GM12878 (cell line): ENCODE results near the gene MRAP2. TPM values are rescaled to one million over a fixed set of nuclear protein-coding genes. Genes with fewer than 3 reads are reported as not detected.

Experiments used
- ATAC-seq: fragments of 200-7000 bp; cut with Tn5 transposase; 3 replicates; pipeline ENCODE4 v1.9.1; 2020; ENCODE audit warnings: mild to moderate bottlenecking, moderate library complexity
- BruUV-seq: library from RNA; stranded (reverse); fragments of 400-500 nt; replicated peaks from 2 replicates; lab custom pipeline; 2021; lab: Mats Ljungman, UMichigan
- CTCF ChIA-PET: fragments of 300-600 bp; sonication (Branson Sonifier 250); formaldehyde crosslinking; extraction: SDS; loops from one replicate; lab custom pipeline; 2021; ENCODE audit warnings: inconsistent platforms; lab: Yijun Ruan, JAX
- POLR2A ChIA-PET: fragments of 350-600 bp; formaldehyde crosslinking; extraction: SDS; loops from one replicate; lab custom pipeline; 2021; ENCODE audit warnings: inconsistent platforms; lab: Charles Lee
- RAD21 ChIA-PET: fragments of 300-600 bp; sonication (Branson Sonifier 250); formaldehyde crosslinking; loops from one replicate; lab custom pipeline; 2023; ENCODE audit warnings: antibody characterized with exemption; ENCODE audit not compliant: unreplicated experiment; lab: Charles Lee
- SMC1A ChIA-PET: fragments of 300-600 bp; sonication (Branson Sonifier 250); formaldehyde crosslinking; loops from one replicate; lab custom pipeline; 2023; ENCODE audit not compliant: unreplicated experiment, uncharacterized antibody; lab: Charles Lee
- DNase-seq: peaks from one replicate; pipeline ENCODE4 v3.0.0-alpha.2; 2011; ENCODE audit warnings: low read depth, low spot score
- FAIRE-seq: peaks from 3 replicates; lab custom pipeline; 2011; peaks lifted over from hg19 to GRCh38; lab: Jason Lieb, UNC
- H2AFZ ChIP-seq: 2 replicates; pipeline ENCODE4 v1.6.0; 2011; ENCODE audit warnings: low read depth, low read length, control low read depth; ENCODE audit not compliant: control insufficient read depth
- H3K27ac ChIP-seq: 2 replicates; pipeline ENCODE4 v1.5.1; 2011; ENCODE audit warnings: control low read depth; ENCODE audit not compliant: control insufficient read depth, insufficient read depth
- H3K27me3 ChIP-seq, 2 experiments: replicated peaks in 1 of 2; 2 replicates each; pipeline versions ENCODE4 v1.6.0 to v1.6.1; 2011; ENCODE audit warnings: low read length in 1 of 2; ENCODE audit not compliant: control insufficient read depth in 2 of 2, insufficient read depth in 2 of 2
- H3K36me3 ChIP-seq, 2 experiments: 2 replicates each; pipeline ENCODE4 v1.5.1; 2011; ENCODE audit warnings: low read length in 1 of 2; ENCODE audit not compliant: control insufficient read depth in 2 of 2, insufficient read depth in 2 of 2
- H3K4me1 ChIP-seq: 2 replicates; pipeline ENCODE4 v1.6.1; 2011; ENCODE audit warnings: mild to moderate bottlenecking, low read length, moderate library complexity, mixed read lengths; ENCODE audit not compliant: control insufficient read depth, insufficient read depth
- H3K4me2 ChIP-seq: 2 replicates; pipeline ENCODE4 v1.6.0; 2011; ENCODE audit warnings: control low read depth; ENCODE audit not compliant: control insufficient read depth, insufficient read depth
- H3K4me3 ChIP-seq: fragments of 200-600 bp; sonication (generic); 2 replicates; pipeline ENCODE4 v1.5.1; 2016
- H3K79me2 ChIP-seq: 2 replicates; pipeline ENCODE4 v1.6.0; 2011; ENCODE audit warnings: low read length; ENCODE audit not compliant: control insufficient read depth, insufficient read depth
- H3K9ac ChIP-seq: 2 replicates; pipeline ENCODE4 v1.8.0; 2011; ENCODE audit warnings: low read length, control low read depth, mixed read lengths; ENCODE audit not compliant: control insufficient read depth, insufficient read depth
- H3K9me3 ChIP-seq: replicated peaks from 3 replicates; pipeline ENCODE4 v1.5.1; 2011; ENCODE audit warnings: mild to moderate bottlenecking, low read length; ENCODE audit not compliant: control insufficient read depth, insufficient read depth
- H4K20me1 ChIP-seq: 2 replicates; pipeline ENCODE4 v1.6.0; 2011; ENCODE audit not compliant: control insufficient read depth, insufficient read depth
- CHD1 ChIP-seq: IDR thresholded peaks from 2 replicates; pipeline ENCODE4 v1.6.1; 2012; ENCODE audit warnings: low read depth, low read length, improper control_type of control experiment
- DPF2 ChIP-seq: fragments of 450-650 bp; IDR thresholded peaks from 2 replicates; pipeline ENCODE4 v1.6.1; 2017; ENCODE audit warnings: mild to moderate bottlenecking
- EGR1 ChIP-seq, 2 experiments: IDR thresholded peaks; 1 replicate in 1 of 2; 2 replicates in 1 of 2; pipeline ENCODE4 v1.6.1; 2011 to 2012; ENCODE audit warnings: low read depth in 2 of 2, low read length in 2 of 2, borderline replicate concordance in 1 of 2, mild to moderate bottlenecking in 1 of 2, moderate library complexity in 1 of 2
- MEF2A ChIP-seq: IDR thresholded peaks from 2 replicates; pipeline ENCODE4 v1.6.1; 2011; ENCODE audit warnings: low read depth, mild to moderate bottlenecking, low read length, moderate library complexity; ENCODE audit not compliant: insufficient read depth
- MTA3 ChIP-seq: IDR thresholded peaks from 2 replicates; pipeline ENCODE4 v1.6.1; 2012; ENCODE audit warnings: low read length, inconsistent platforms, borderline replicate concordance
- MXI1 ChIP-seq: fragments of 150-350 bp; IDR thresholded peaks from 2 replicates; pipeline ENCODE4 v1.6.1; 2011; ENCODE audit warnings: low read depth, mild to moderate bottlenecking, inconsistent platforms, low read length, improper control_type of control experiment
- NR2F1 ChIP-seq: fragments of 450-650 bp; conservative IDR thresholded peaks from 2 replicates; pipeline ENCODE4 v1.6.1; 2017; ENCODE audit warnings: mild to moderate bottlenecking
- PML ChIP-seq: IDR thresholded peaks from 2 replicates; pipeline ENCODE4 v1.6.1; 2012; ENCODE audit warnings: low read length, inconsistent platforms
- RAD21 ChIP-seq: IDR thresholded peaks from 2 replicates; pipeline ENCODE4 v1.6.1; 2011; ENCODE audit warnings: mild to moderate bottlenecking, low read depth, low read length, moderate library complexity; ENCODE audit not compliant: insufficient read depth
- SIX5 ChIP-seq: IDR thresholded peaks from 2 replicates; pipeline ENCODE4 v1.6.1; 2011; ENCODE audit warnings: mild to moderate bottlenecking, low read depth, low read length, moderate library complexity; ENCODE audit not compliant: severe bottlenecking
- TBL1XR1 ChIP-seq: IDR thresholded peaks from 2 replicates; pipeline ENCODE4 v1.6.1; 2012; ENCODE audit warnings: low read depth, low read length, improper control_type of control experiment
- ZNF274 ChIP-seq: IDR thresholded peaks from one replicate; pipeline ENCODE4 v1.8.0; 2011; ENCODE audit not compliant: insufficient read length, insufficient read depth
- ZSCAN29 ChIP-seq: fragments of 450-650 bp; IDR thresholded peaks from 2 replicates; pipeline ENCODE4 v1.6.1; 2017; ENCODE audit warnings: mild to moderate bottlenecking, moderate library complexity
- WGBS: methylation state at CpG from one replicate; pipeline ENCODE4 v1.1.6; 2016; ENCODE audit warnings: low lambda C conversion rate; ENCODE audit not compliant: insufficient replicate concordance, insufficient coverage; ENCODE audit errors: missing lambda C conversion rate; 5-methylcytosine and 5-hydroxymethylcytosine counted together
- in situ Hi-C: fragments of 300-500 bp; cut with MboI; formaldehyde crosslinking; loops from 9 replicates; pipeline ENCODE4 v1.14.3; 2018; ENCODE audit warnings: mixed read lengths
- intact Hi-C: fragments of 100-400 bp; cut with micrococcal nuclease; formaldehyde crosslinking; loops from one replicate; pipeline ENCODE4 v1.14.2; 2022; ENCODE audit not compliant: unreplicated experiment
- polyA plus RNA-seq, 11 experiments: library from polyadenylated mRNA; depleted of rRNA in 4 of 11; unstranded in 6 of 11; stranded (reverse) in 5 of 11; fragments of >200 nt; fragmentation: Nextera tagmentation in 4 of 11; fragmentation: Illumina TruSeq in 1 of 11; extraction: Ambion mirVana in 4 of 11; extraction: Trizol in 1 of 11; gene quantifications; 1 replicate in 1 of 11; 2 replicates in 10 of 11; pipeline versions ENCODE4 v1.2.1 to v1.2.3, GENCODE V29; 2011 to 2016; ENCODE audit warnings: inconsistent platforms in 2 of 11, missing spikeins in 2 of 11, low read depth in 1 of 11
- total RNA-seq, 4 experiments: library from RNA; depleted of rRNA in 3 of 4; stranded (reverse); fragments of >200 nt in 3 of 4; fragmentation: Illumina TruSeq in 1 of 4; extraction: Trizol in 1 of 4; gene quantifications; 2 replicates each; pipeline versions ENCODE4 v1.2.1 to v1.2.3, GENCODE V29; 2013 to 2021
- TF ChIP-seq, protein P1 (sequence below): IDR thresholded peaks from 2 replicates; pipeline ENCODE4 v1.6.1; 2011; ENCODE audit warnings: low read depth, low read length, improper control_type of control experiment, borderline replicate concordance
- TF ChIP-seq, protein P2 (sequence below): fragments of 450-650 bp; IDR thresholded peaks from 2 replicates; pipeline ENCODE4 v1.6.1; 2018; ENCODE audit warnings: mild to moderate bottlenecking, low read depth, moderate library complexity; ENCODE audit not compliant: partially characterized antibody
- TF ChIP-seq, protein P3 (sequence below): fragments of 450-650 bp; IDR thresholded peaks from 2 replicates; pipeline ENCODE4 v1.6.1; 2017; ENCODE audit warnings: mild to moderate bottlenecking, moderate library complexity

Gene MRAP2
- total and polyA plus RNA-seq, 10 of the 15 experiments (the other 5 are each of a cell fraction or from before 2014, with no cell fraction given): not detected

DNA sequence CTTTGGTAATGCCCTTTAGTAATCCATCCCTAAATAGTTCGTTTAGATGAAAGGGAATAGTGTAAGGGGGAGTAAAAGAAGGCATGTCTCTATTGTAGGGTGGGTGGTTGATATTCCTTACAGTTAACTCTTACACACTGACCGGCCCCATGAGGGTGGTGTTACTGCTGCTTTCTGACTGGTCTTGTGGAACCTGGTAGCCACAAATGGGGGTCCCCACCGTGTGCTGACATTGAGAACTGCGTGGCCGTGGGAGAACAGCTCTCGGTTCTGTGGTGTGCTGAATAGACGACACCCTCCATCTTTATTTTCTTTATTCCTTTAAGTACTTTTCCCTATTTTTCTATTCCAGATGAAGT is 19.3 kb downstream of the MRAP2 start:
- no peak overlapping the region for H3K4me2 ChIP-seq
- H3K27me3 ChIP-seq: no peaks in the 10 kb centered on the region
- no TSS peak for BruUV-seq
- TF ChIP-seq MTA3: no peak
- TF ChIP-seq, protein P1, sequence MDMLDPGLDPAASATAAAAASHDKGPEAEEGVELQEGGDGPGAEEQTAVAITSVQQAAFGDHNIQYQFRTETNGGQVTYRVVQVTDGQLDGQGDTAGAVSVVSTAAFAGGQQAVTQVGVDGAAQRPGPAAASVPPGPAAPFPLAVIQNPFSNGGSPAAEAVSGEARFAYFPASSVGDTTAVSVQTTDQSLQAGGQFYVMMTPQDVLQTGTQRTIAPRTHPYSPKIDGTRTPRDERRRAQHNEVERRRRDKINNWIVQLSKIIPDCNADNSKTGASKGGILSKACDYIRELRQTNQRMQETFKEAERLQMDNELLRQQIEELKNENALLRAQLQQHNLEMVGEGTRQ: no peak
- no peak for TF ChIP-seq CHD1
- TF ChIP-seq DPF2: no peak
- TF ChIP-seq RAD21: no peak
- no peak for TF ChIP-seq SIX5
- TF ChIP-seq, protein P2, sequence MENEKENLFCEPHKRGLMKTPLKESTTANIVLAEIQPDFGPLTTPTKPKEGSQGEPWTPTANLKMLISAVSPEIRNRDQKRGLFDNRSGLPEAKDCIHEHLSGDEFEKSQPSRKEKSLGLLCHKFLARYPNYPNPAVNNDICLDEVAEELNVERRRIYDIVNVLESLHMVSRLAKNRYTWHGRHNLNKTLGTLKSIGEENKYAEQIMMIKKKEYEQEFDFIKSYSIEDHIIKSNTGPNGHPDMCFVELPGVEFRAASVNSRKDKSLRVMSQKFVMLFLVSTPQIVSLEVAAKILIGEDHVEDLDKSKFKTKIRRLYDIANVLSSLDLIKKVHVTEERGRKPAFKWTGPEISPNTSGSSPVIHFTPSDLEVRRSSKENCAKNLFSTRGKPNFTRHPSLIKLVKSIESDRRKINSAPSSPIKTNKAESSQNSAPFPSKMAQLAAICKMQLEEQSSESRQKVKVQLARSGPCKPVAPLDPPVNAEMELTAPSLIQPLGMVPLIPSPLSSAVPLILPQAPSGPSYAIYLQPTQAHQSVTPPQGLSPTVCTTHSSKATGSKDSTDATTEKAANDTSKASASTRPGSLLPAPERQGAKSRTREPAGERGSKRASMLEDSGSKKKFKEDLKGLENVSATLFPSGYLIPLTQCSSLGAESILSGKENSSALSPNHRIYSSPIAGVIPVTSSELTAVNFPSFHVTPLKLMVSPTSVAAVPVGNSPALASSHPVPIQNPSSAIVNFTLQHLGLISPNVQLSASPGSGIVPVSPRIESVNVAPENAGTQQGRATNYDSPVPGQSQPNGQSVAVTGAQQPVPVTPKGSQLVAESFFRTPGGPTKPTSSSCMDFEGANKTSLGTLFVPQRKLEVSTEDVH: no peak
- no peak for TF ChIP-seq EGR1 (IDR thresholded peaks at IDR 0.05; ENCODE audit: borderline replicate concordance in 1 of 2, low read depth in 2 of 2, low read length in 2 of 2)
- TF ChIP-seq PML: no peak
- TF ChIP-seq TBL1XR1: no peak
- no peak for TF ChIP-seq ZNF274
- no peak for TF ChIP-seq NR2F1
- TF ChIP-seq ZSCAN29: no peak
- TF ChIP-seq, protein P3, sequence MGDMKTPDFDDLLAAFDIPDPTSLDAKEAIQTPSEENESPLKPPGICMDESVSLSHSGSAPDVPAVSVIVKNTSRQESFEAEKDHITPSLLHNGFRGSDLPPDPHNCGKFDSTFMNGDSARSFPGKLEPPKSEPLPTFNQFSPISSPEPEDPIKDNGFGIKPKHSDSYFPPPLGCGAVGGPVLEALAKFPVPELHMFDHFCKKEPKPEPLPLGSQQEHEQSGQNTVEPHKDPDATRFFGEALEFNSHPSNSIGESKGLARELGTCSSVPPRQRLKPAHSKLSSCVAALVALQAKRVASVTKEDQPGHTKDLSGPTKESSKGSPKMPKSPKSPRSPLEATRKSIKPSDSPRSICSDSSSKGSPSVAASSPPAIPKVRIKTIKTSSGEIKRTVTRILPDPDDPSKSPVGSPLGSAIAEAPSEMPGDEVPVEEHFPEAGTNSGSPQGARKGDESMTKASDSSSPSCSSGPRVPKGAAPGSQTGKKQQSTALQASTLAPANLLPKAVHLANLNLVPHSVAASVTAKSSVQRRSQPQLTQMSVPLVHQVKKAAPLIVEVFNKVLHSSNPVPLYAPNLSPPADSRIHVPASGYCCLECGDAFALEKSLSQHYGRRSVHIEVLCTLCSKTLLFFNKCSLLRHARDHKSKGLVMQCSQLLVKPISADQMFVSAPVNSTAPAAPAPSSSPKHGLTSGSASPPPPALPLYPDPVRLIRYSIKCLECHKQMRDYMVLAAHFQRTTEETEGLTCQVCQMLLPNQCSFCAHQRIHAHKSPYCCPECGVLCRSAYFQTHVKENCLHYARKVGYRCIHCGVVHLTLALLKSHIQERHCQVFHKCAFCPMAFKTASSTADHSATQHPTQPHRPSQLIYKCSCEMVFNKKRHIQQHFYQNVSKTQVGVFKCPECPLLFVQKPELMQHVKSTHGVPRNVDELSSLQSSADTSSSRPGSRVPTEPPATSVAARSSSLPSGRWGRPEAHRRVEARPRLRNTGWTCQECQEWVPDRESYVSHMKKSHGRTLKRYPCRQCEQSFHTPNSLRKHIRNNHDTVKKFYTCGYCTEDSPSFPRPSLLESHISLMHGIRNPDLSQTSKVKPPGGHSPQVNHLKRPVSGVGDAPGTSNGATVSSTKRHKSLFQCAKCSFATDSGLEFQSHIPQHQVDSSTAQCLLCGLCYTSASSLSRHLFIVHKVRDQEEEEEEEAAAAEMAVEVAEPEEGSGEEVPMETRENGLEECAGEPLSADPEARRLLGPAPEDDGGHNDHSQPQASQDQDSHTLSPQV: no peak
- TF ChIP-seq MEF2A: no peak
- TF ChIP-seq MXI1: no peak
- intact Hi-C loops: no loop called here
- FAIRE-seq: no peak
- no peak overlapping the region for H3K9ac ChIP-seq
- no peaks in the 10 kb centered on the region for H3K36me3 ChIP-seq
- ChIA-PET SMC1A (no interaction called here), POLR2A (no interaction called here), CTCF (no interaction called here), RAD21 (no interaction called here)
- H3K9me3 ChIP-seq: no peaks in the 10 kb centered on the region
- no peak for ATAC-seq
- no peak overlapping the region for H3K27ac ChIP-seq
- 38% methylated on average over 7 of the region's 7 CpGs for WGBS
- DNase-seq: no peak
- H3K4me3 ChIP-seq: no peak overlapping the region
- H2AFZ ChIP-seq: no peak overlapping the region
- no peaks in the 10 kb centered on the region for H4K20me1 ChIP-seq
- in situ Hi-C loops: no loop called here
- no peaks in the 10 kb centered on the region for H3K4me1 ChIP-seq
- no peaks in the 10 kb centered on the region for H3K79me2 ChIP-seq
